ENCODE measurements around the gene SFT2D1. TPM values are rescaled to one million over a fixed set of nuclear protein-coding genes. Genes with fewer than 3 reads are reported as not detected.

The SFT2D1 gene
- total and polyA plus RNA-seq, 9 of the 15 experiments (the other 6 are each of a cell fraction or from before 2014, with no cell fraction given), result 54.4 to 140 (median 74.6) TPM

GRCh38 chr6:166386111-166386510 is 43.8 kb upstream of the SFT2D1 start:
- intact Hi-C loops (cut with micrococcal nuclease), result no loop called here
- H3K9ac ChIP-seq (ENCODE audit: insufficient read depth in 1 of 2, low read depth in 2 of 2, low read length in 2 of 2), result no peak overlapping the region
- 88% methylated on average over 9 of the region's 9 CpGs for WGBS (ENCODE audit: insufficient coverage, low coverage, missing lambda C conversion rate)
- no peaks in the 10 kb centered on the region for H4K20me1 ChIP-seq (replicated peaks; ENCODE audit: control insufficient read depth, insufficient read depth, low read length)
- peaks cover 20% of the 10 kb centered on the region for H3K79me2 ChIP-seq (ENCODE audit: control insufficient read depth, insufficient read depth, low read length)
- POLR2A ChIA-PET, result no interaction called here
- no peak overlapping the region for H3K4me3 ChIP-seq
- no peaks in the 10 kb centered on the region for H3K9me3 ChIP-seq (replicated peaks; ENCODE audit: control insufficient read depth, insufficient read depth, low read depth, low read length)
- no peak overlapping the region for H3K4me2 ChIP-seq (ENCODE audit: insufficient read depth, low read length)
- in situ Hi-C loops (cut with MboI), result loop anchor here (5.0 kb wide), 1 partner anchor 114 kb away; no protein-coding TSS in a partner anchor
- no peaks in the 10 kb centered on the region for H3K36me3 ChIP-seq (ENCODE audit: control insufficient read depth, insufficient read depth, low read length)
- CTCF ChIA-PET (ENCODE audit: low intra/inter-chr PET ratio), result no interaction called here
- H3K27ac ChIP-seq (ENCODE audit: extremely low read depth, low read depth, low read length), result no peak overlapping the region
- ATAC-seq (no peak), FAIRE-seq (no peak), DNase-seq (ENCODE audit: extremely low read depth in 1 of 4, low spot score in 3 of 4) (no peak)
- H3K9me1 ChIP-seq (ENCODE audit: control insufficient read depth, insufficient read depth, low read length), result no peaks in the 10 kb centered on the region
- H3K4me1 ChIP-seq (replicated peaks in 1 of 2; ENCODE audit: control insufficient read depth in 2 of 2, insufficient read depth in 2 of 2, low read length in 2 of 2), result peaks cover under 1 to 22% of the 10 kb centered on the region in 2 experiments; a peak in 1 of 5 replicates
- BruUV-seq (replicated peaks), result no TSS peak
- no peak overlapping the region for H2AFZ ChIP-seq (ENCODE audit: low read depth, low read length)
- peaks cover 11 to 13% of the 10 kb centered on the region in 2 experiments; a peak in 4 of 5 replicates for H3K27me3 ChIP-seq (ENCODE audit: control insufficient read depth in 2 of 2, insufficient read depth in 2 of 2, low read length in 2 of 2)
- TF ChIP-seq GTF2F1 (IDR thresholded peaks at IDR 0.05; ENCODE audit: low read depth, low read length) (no peak), ZNF561 (CRISPR knock-in tag; conservative IDR thresholded peaks at IDR 0.05) (no peak), AFF1 (IDR thresholded peaks at IDR 0.05; ENCODE audit: low read depth in 1 of 2, partially characterized antibody in 2 of 2) (no peak), ZBED1 (IDR thresholded peaks at IDR 0.05) (no peak), ZMIZ1 (IDR thresholded peaks at IDR 0.05; ENCODE audit: low read depth in 2 of 2, low read length in 2 of 2) (no peak), TCF15 (CRISPR knock-in tag; IDR thresholded peaks at IDR 0.05) (no peak), PRDM10 (IDR thresholded peaks at IDR 0.05; ENCODE audit: partially characterized antibody) (no peak), GATAD2B (IDR thresholded peaks at IDR 0.05; ENCODE audit: borderline replicate concordance) (no peak), EWSR1 (IDR thresholded peaks at IDR 0.05; ENCODE audit: borderline replicate concordance, low read depth, partially characterized antibody) (no peak)
